Suppressor macrophage treated with lipopolysaccharide for 1 hour (primary cell): ENCODE data around the gene TK1.
"Not testable (repeated sequence)": the region's sequence is repeated elsewhere in the genome, so short reads cannot be mapped to it uniquely, and the experiment has no call there.

ENCODE experiments used
- DNase-seq, 3 donors: peaks; one replicate each; pipeline ENCODE4 v3.0.0-alpha.2; 2020 to 2022

Gene TK1

GRCh38 chr17:78175643-78175981 is 11.2 kb downstream of the TK1 start:
- no peak for DNase-seq

- no peak for DNase-seq
These were observed 11.8 kb downstream of the TK1 start for GRCh38 chr17:78174870-78175642.

GRCh38 chr17:78174346-78174869 is 12.4 kb downstream of the TK1 start:
- peak; percentile 81 to 88 (median 84) for DNase-seq

GRCh38 chr17:78173097-78173715 is 13.6 kb downstream of the TK1 start:
- peak; percentile 81 to 86 (median 83) for DNase-seq

GRCh38 chr17:78172249-78173051 is 14.4 kb downstream of the TK1 start:
- peak; percentile 67 to 83 (median 68) for DNase-seq

- DNase-seq = not testable (repeated sequence)
These were observed 15.1 kb downstream of the TK1 start for GRCh38 chr17:78171591-78172248.

GRCh38 chr17:78170692-78171590 is 15.9 kb downstream of the TK1 start:
- DNase-seq = peak; percentile 52 to 67 (median 64)

- peak in 2 of 3 donors; percentile 57 to 65 for DNase-seq
These were observed 17.7 kb downstream of the TK1 start for GRCh38 chr17:78168903-78169793.

- DNase-seq = peak; percentile 90 to 98 (median 94)
These were observed 18.5 kb downstream of the TK1 start, which contains the start of gene SYNGR2 for GRCh38 chr17:78168242-78168902. Gene SYNGR2, plus strand, starts transcription at chr17:78168581. Its CDS starts 36 bp downstream, at chr17:78168617.

GRCh38 chr17:78166416-78166815 is 20.4 kb downstream of the TK1 start:
- DNase-seq = no peak

- DNase-seq = no peak
These were observed 21.9 kb downstream of the TK1 start for GRCh38 chr17:78164748-78165607.

GRCh38 chr17:78163881-78164747 is 22.7 kb downstream of the TK1 start:
- no peak for DNase-seq

- peak in 1 of 3 donors; percentile 48 for DNase-seq
These were observed 27.2 kb downstream of the TK1 start for GRCh38 chr17:78159575-78160158.

GRCh38 chr17:78154903-78155811 is 31.7 kb downstream of the TK1 start:
- peak; percentile 88 to 92 (median 92) for DNase-seq

GRCh38 chr17:78151514-78152008 is 35.3 kb downstream of the TK1 start:
- no peak for DNase-seq
